ENCODE measurements around the gene COG2. TPM values are rescaled to one million over a fixed set of nuclear protein-coding genes. Genes with fewer than 3 reads are reported as not detected.

The COG2 gene
- total and polyA plus RNA-seq, 2 of the 13 experiments (the other 11 are each of a cell fraction or from before 2014, with no cell fraction given) = 16.8 to 36.3 TPM

DNA sequence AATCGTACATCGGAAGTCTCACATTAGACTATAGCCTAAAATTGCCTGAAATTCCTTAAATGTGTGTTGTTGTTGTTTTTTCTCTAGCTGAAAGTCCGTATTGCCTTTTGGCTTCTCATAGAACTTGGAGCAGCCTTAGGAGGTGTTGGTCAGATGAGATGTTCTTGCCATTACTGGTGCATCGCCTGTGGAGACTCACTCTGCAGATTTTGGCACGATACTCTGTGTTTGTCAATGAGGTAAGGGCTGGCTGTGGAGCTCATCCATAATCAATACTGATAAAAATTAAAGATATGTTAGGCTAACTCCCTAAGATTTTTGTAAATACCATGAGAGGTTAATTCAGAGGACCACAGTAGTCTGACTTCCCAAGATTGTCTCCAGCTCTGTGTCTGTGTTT, 42.7 kb downstream of the COG2 start:
- WGBS (ENCODE audit: low lambda C conversion rate) = 98% methylated on average over 5 of the region's 5 CpGs
- in situ Hi-C loops (cut with HindIII; ENCODE audit: extremely low pct_ligation_motif_present, low pct_unique_long_range_greater_than_20kb) = no loop called here

More for the DNA sequence above, 42.7 kb downstream of the COG2 start:
- H3K79me2 ChIP-seq (ENCODE audit: insufficient read depth, low read length) = no peaks in the 10 kb centered on the region
- no peaks in the 10 kb centered on the region for H3K27me3 ChIP-seq (ENCODE audit: control insufficient read depth in 1 of 2, insufficient read depth in 2 of 2, low read length in 2 of 2)
- no TSS peak for BruUV-seq (replicated peaks)
- H3K9me3 ChIP-seq (ENCODE audit: low read length) = no peaks in the 10 kb centered on the region
- FAIRE-seq (no peak), ATAC-seq (no peak), DNase-seq (ENCODE audit: low spot score) (no peak)
- H4K20me1 ChIP-seq (ENCODE audit: insufficient read depth, low read length) = no peaks in the 10 kb centered on the region
- H3K4me2 ChIP-seq (ENCODE audit: low read depth, low read length) = no peak overlapping the region
- H3K4me3 ChIP-seq (replicated peaks in 1 of 3; ENCODE audit: insufficient read depth in 1 of 3, low read depth in 2 of 3, low read length in 3 of 3) = no peak overlapping the region
- no peak for TF ChIP-seq ZNF597 (CRISPR knock-in tag; IDR thresholded peaks at IDR 0.05)
- no peak for TF ChIP-seq TAF15 (IDR thresholded peaks at IDR 0.05; ENCODE audit: low read depth, low read length, poor library complexity, severe bottlenecking)
- TF ChIP-seq RELA (CRISPR knock-in tag; IDR thresholded peaks at IDR 0.05) = no peak
- no peak for TF ChIP-seq ZNF629 (CRISPR knock-in tag; conservative IDR thresholded peaks at IDR 0.05)
- TF ChIP-seq HNRNPUL1 (IDR thresholded peaks at IDR 0.05; ENCODE audit: low read depth, low read length) = no peak
- TF ChIP-seq ZNF616 (CRISPR knock-in tag; IDR thresholded peaks at IDR 0.05; ENCODE audit: low read depth) = no peak
- no peak for TF ChIP-seq ZBTB2 (CRISPR knock-in tag; IDR thresholded peaks at IDR 0.05; ENCODE audit: low read depth)
- TF ChIP-seq, protein P1, sequence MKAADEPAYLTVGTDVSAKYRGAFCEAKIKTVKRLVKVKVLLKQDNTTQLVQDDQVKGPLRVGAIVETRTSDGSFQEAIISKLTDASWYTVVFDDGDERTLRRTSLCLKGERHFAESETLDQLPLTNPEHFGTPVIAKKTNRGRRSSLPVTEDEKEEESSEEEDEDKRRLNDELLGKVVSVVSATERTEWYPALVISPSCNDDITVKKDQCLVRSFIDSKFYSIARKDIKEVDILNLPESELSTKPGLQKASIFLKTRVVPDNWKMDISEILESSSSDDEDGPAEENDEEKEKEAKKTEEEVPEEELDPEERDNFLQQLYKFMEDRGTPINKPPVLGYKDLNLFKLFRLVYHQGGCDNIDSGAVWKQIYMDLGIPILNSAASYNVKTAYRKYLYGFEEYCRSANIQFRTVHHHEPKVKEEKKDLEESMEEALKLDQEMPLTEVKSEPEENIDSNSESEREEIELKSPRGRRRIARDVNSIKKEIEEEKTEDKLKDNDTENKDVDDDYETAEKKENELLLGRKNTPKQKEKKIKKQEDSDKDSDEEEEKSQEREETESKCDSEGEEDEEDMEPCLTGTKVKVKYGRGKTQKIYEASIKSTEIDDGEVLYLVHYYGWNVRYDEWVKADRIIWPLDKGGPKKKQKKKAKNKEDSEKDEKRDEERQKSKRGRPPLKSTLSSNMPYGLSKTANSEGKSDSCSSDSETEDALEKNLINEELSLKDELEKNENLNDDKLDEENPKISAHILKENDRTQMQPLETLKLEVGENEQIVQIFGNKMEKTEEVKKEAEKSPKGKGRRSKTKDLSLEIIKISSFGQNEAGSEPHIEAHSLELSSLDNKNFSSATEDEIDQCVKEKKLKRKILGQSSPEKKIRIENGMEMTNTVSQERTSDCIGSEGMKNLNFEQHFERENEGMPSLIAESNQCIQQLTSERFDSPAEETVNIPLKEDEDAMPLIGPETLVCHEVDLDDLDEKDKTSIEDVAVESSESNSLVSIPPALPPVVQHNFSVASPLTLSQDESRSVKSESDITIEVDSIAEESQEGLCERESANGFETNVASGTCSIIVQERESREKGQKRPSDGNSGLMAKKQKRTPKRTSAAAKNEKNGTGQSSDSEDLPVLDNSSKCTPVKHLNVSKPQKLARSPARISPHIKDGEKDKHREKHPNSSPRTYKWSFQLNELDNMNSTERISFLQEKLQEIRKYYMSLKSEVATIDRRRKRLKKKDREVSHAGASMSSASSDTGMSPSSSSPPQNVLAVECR (CRISPR knock-in tag; IDR thresholded peaks at IDR 0.05; ENCODE audit: borderline replicate concordance) = no peak
- no peak for TF ChIP-seq ZNF703 (CRISPR knock-in tag; IDR thresholded peaks at IDR 0.05; ENCODE audit: borderline replicate concordance)
- TF ChIP-seq GFI1 (CRISPR knock-in tag; IDR thresholded peaks at IDR 0.05; ENCODE audit: borderline replicate concordance) = no peak
- POLR2A ChIA-PET = no interaction called here
- intact Hi-C loops (cut with micrococcal nuclease; ENCODE audit: unreplicated experiment) = no loop called here
- no peak overlapping the region for H2AFZ ChIP-seq (ENCODE audit: low read length)
- CTCF ChIA-PET (ENCODE audit: low intra/inter-chr PET ratio, low total read pairs) = no interaction called here
- H3K36me3 ChIP-seq (replicated peaks in 1 of 2; ENCODE audit: control insufficient read depth in 1 of 2, insufficient read depth in 2 of 2, low read length in 2 of 2) = peaks cover 26 to 70% of the 10 kb centered on the region in 2 experiments
- peaks cover 31% of the 10 kb centered on the region for H3K4me1 ChIP-seq (ENCODE audit: insufficient read depth, low read length)
- no peak overlapping the region for H3K9ac ChIP-seq (ENCODE audit: insufficient read depth, low read depth, low read length)
- H3K27ac ChIP-seq (ENCODE audit: extremely low read length, insufficient read depth, low read length) = no peak overlapping the region
